ENCODE data around the gene MGAT3.
"Not testable (repeated sequence)": the region's sequence is repeated elsewhere in the genome, so short reads cannot be mapped to it uniquely, and the experiment has no call there.

Gene MGAT3

DNA sequence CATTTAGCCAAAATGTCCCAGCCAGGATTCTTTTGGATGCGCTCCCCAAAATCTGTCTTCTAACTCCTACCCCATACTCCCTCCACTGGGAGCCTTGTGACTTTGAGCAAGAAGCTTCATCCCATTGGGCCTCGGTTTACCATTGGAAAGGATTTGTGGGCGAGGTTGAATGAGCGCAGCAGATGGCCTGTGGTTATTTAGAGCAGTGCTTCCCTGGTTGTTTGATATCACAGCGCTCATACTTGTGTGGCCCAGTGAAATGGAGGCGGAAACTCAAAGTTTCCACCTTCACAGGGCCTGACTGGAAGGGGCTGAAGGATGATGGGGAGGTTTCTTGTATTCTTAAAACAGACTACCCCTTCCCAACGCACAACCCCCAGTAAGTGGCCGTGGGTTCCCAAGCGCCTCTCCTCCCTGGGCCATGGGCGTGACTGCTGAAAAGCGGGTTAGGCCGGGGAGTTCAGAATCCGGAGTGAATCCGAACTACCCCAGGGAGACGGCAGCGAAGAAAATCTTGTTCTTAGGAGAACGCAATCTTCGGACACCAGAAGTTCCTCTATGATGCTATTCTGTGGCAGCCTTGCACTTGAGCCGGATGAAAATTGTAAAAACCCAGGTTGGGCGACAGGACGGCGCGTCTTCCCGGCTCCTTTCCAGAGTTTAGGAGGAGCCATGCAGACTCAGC lies 62.3 kb downstream of the MGAT3 start:
- no peak for DNase-seq

DNA sequence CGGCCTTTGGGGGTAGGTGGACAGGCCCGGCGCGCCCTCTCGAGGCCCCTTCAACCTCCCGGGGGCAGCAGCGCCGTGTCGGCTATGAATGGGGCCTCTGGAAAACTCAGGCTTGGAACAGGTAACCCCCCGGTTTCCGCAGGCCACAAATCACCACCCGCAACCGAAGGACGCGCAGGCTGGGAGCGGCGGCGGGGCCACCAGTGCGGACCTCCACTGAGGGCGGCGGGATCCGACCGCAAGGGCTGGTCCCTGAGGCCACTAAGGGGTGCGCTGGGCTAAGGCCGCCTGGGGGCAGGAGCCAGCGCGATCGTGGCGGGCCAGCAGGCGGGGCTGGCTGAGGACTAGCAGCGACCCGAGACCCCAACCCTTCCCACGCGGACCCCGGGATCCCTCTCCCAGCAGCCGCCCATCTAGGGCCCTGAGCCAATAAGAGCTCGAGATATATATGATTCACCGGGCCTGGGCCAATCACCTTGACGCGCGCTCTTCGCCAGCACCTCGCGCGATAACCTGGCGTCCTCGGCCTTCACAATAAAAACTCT lies 62.9 kb downstream of the MGAT3 start:
- no peak for DNase-seq

DNA sequence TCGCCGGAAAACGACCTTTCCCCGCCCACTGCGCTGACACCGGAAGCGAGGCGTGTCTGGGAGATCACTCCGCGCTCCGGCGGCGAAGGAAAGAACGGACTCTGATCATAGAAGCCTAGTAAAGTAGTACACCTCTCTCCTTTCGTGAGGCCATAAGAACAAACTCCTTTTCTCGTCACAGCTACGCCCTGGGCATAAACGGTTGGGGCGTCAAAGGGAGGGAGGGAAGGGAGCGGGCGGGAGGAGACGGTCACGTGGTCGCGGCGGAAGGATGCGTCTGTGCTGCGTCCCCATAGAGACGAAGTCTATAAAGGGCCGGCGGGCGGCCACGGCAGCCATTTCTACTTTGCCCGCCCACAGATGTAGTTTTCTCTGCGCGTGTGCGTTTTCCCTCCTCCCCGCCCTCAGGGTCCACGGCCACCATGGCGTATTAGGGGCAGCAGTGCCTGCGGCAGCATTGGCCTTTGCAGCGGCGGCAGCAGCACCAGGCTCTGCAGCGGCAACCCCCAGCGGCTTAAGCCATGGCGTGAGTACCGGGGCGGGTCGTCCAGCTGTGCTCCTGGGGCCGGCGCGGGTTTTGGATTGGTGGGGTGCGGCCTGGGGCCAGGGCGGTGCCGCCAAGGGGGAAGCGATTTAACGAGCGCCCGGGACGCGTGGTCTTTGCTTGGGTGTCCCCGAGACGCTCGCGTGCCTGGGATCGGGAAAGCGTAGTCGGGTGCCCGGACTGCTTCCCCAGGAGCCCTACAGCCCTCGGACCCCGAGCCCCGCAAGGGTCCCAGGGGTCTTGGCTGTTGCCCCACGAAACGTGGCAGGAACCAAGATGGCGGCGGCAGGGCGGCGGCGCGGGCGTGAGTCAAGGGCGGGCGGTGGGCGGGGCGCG lies 63.7 kb downstream of the MGAT3 start, which contains the start of gene ATF4:
TSS of gene ATF4 (plus strand) at position 337 of the 880 bp plus-strand sequence. CDS start 884 bp downstream, outside the sequence.
- DNase-seq, result peak; percentile 95

DNA sequence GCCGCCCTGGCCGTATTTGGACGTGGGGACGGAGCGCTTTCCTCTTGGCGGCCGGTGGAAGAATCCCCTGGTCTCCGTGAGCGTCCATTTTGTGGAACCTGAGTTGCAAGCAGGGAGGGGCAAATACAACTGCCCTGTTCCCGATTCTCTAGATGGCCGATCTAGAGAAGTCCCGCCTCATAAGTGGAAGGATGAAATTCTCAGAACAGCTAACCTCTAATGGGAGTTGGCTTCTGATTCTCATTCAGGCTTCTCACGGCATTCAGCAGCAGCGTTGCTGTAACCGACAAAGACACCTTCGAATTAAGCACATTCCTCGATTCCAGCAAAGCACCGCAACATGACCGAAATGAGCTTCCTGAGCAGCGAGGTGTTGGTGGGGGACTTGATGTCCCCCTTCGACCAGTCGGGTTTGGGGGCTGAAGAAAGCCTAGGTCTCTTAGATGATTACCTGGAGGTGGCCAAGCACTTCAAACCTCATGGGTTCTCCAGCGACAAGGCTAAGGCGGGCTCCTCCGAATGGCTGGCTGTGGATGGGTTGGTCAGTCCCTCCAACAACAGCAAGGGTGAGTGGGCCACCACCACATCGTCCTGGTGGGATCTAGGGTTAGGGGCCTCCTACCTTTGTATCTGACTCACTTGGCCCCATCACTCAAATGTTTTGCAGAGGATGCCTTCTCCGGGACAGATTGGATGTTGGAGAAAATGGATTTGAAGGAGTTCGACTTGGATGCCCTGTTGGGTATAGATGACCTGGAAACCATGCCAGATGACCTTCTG lies 64.5 kb downstream of the MGAT3 start:
- not testable (repeated sequence) for DNase-seq

DNA sequence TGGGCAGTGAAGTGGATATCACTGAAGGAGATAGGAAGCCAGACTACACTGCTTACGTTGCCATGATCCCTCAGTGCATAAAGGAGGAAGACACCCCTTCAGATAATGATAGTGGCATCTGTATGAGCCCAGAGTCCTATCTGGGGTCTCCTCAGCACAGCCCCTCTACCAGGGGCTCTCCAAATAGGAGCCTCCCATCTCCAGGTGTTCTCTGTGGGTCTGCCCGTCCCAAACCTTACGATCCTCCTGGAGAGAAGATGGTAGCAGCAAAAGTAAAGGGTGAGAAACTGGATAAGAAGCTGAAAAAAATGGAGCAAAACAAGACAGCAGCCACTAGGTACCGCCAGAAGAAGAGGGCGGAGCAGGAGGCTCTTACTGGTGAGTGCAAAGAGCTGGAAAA lies 65.3 kb downstream of the MGAT3 start:
- DNase-seq, result not testable (repeated sequence)

DNA sequence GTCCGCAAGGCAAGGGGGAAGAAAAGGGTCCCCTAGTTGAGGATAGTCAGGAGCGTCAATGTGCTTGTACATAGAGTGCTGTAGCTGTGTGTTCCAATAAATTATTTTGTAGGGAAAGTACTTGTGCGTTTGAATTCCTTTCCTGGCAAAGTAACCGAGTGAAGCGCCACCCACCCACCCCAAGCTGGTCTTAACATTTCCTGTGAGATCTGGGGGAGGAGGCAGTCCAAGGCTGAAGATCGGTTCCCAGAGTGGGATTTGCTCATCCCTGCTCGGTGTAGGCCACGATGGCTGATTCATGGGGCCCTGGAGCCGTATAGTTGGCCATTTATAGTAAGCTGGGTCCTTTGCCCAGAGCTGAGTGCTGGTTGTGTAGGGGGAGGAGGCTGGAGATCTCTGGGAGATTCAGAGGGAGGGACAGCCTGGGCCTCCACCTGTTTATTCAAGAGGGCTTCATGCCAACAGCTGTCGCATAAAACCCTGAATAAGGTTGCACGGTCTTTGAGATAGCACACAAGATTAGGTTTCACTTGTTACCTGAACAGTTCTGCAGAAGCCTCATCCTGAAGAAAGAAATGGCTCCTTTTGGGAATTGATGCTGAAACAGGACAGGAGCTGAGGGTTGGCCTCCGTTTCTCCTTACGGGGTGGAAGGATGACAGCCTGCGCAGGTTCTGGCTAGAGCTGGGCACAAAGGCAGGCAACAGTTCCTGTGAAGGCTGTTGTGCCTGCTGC lies 65.9 kb downstream of the MGAT3 start:
- DNase-seq, result no peak

DNA sequence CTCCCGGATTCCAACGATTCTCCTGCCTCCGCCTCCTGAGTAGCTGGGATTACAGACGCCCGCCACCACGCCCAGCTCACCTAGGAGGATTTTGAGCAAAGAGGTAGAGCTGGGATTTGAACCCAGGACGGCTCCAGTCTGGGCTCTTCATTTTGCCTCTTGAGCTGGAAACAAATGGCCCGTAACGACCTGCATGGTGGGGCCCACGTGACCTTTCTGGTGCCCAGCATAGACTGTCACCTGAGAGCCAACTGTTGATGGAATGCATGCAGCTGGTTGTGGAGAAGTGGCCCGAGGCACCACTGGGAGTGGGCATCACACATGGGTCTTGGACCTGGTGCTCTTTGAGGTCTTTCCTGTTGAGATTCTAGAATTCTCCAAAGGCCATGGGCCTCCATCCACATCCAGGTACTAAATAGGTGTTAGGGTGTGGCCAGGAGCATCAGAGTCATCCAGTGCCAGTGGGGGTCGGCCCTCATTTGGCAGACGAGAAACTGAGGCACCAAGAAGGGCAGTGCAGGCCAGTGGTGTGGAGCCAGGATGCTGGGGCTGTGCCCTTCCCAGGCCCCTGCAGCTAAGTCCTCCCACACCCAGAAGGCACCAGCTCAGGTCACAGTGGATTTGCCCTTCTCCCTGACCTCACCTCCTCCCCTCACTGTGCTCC lies 67.4 kb downstream of the MGAT3 start:
- no peak for DNase-seq

DNA sequence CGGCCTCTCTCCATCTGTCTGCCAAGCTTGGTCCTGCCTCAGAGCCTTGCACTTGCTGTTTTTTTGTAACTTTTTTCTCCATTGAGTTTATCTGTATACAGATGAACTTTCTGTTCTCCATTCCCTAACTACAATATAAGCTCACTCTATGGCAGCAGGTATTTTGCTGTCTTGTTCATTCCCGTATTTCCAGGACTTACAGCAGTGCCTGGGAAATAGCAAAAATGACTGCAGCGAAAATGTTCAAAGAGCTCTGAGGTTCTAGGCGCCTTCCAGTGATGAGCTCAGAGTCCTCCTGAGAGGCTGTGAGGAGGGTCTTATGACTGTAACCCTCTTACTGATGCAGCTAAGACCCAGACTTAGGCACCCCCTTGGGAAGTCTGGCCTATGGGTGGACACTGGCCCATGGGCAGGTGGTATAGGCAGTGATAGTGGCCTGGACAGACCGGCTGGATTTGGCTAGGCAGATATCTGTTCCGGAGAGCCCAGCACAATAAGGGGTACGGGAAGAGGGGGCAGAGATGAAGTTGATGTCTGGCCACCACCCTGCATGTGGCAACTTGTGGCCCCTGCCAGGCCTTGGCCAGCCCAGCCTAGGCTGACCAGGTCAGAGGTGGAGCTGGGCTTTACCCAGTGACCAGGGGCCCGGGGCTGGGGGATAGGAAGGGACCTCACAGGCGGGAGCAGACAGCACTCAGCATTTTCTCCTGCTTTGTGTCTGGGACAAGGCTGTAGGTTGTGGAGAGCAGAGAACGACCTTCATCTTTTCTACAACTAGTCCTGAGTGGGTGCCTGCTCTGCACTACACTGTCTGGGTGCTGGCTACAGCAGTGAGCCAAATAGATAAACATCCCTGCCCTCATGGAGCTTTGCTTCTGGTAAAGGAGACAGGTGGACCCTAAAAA lies 68.2 kb downstream of the MGAT3 start:
- no peak for DNase-seq

DNA sequence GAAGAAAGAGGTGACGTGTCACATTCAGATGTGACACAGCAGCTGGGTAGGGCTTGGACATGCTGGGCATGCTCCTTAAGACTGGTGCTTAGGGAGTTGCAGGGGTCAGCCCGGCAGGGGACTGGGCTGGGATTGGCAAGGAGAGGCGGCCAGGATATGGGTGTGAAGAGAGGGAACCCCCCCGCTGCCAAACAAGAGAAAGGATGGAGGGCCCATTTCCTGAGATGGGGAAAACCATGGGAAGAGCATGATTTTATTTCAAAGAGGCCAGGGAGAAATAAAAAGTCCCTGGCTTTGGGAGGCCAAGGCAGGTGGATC lies 68.8 kb downstream of the MGAT3 start:
- DNase-seq, result no peak

DNA sequence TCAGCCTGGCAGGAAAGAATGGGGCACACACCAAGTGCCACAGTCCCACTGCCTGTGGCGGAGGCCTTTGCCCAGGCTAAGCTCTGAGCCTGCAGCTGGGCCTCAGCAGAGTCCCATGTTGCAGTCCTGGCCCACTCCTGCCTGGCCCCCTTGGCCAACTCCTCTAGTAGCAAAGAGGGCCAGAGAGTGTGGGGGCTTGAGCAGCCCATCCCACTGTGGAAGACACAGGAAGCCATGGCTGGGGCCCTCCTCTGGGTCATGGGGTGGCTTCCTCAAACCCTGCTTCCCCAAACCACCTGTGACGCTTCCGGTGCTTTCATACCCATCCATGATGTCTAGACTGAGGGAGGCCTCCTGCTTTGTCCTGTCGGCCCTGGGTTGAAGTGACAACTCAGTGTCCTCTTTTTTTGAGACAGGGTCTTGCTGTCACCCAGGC lies 69.9 kb downstream of the MGAT3 start:
- DNase-seq, result no peak

DNA sequence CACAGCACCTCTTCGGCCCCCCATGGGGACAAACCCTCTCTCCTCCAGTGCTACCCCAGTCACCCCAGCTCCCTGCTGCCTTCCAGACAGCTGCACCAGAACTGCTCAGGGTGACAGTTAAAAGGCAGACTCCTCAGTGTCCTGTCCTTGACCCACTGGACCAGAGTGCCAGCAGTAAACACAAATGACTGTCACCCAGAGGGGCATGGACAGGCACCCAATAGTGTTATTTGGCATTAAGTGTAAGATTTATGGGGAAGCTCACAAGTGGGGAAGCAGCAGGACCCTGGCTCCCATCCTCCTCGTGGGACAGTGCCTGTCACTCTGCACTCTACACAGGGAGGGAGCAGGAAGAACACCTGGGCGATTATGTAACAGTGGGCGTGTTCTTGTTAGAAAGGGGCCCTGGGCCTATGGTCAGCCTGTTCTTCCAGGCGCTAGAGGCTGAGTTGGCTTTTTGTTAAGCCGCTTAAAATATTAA lies 70.7 kb downstream of the MGAT3 start:
- no peak for DNase-seq

DNA sequence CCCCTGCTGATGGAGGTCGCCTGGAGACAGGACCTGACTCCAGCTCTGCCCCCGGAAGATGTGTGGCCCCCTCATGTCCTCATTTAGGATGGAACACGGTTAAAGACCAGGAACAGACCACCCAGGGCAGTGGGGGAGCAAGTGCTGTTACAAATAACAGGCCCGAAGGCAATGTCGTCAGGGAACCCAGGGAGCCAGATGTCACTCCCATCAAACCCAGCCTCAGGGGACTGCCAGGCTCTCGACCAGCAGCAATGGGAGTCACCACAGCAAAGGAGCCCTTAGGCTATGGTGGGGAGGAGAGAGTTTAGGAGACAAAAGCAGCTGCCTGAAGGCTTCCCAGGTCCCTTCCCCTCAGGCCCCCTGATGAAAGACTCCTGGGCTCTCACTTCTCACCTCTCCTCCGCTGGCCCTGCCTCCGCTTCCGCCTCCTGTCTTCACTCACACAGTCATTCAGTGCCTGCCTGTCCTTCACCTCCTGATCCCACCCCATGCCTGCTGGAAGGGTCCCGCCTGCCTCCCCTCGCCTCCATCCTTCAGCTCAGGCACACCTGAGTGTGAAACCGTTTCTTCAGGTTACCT lies 71.4 kb downstream of the MGAT3 start:
- DNase-seq, result no peak

DNA sequence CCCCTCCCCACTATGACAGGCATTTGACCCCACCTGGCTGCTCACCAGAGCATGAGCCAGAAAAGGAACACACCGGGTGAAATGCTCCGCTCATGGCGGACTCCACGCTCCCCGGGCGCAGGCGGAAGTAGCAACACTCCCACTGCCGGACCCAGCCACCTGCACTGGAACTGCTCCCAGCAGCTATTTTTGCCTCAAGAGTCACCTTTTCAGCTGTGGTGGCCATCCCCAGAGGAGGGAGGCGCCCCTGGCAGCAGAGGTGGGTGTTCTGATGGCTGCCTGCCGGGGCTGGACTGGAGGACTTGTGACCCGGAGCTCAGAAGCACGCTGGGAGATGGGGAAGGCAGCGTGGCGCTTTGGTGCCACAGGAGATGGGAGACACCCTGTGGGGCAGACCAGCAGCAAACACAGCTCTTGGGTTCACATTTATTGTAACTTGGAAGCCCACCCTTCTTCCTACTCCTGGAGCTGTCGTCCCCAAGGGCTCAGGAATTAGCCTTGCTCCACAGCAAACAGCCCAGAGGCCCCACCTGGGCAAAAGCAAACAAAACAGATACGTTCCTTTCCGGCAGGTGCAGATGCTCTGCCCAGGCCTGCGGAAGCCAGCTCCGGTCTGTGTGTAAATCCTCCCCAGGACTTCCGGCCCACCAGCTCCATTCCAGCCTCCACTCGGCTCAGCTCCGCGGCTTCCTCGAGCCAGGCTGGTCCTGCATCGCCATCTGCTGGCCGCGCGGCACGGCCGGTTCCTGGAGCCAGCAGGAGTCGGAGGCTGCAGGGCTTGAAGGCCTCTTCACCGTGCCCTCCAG lies 72.1 kb downstream of the MGAT3 start:
- DNase-seq, result peak; percentile 89

DNA sequence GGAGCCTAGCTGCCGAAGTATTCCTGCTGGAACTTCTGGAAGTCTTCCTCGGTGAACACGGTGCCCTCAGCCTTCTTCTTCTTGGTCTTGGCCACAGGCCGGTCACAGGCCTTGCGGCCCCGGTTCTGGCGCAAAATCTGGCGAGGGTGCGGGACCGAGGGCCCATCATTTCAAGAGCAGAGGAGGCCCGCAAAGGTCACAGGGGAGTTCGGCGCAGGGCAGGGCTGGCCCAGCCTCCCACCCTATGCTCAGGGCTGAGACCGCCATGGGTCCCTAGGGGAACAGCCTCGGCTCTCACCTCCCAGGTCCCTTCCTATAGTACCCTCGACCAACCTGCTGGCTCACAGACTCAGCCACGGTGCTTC lies 72.7 kb downstream of the MGAT3 start:
- no peak for DNase-seq

DNA sequence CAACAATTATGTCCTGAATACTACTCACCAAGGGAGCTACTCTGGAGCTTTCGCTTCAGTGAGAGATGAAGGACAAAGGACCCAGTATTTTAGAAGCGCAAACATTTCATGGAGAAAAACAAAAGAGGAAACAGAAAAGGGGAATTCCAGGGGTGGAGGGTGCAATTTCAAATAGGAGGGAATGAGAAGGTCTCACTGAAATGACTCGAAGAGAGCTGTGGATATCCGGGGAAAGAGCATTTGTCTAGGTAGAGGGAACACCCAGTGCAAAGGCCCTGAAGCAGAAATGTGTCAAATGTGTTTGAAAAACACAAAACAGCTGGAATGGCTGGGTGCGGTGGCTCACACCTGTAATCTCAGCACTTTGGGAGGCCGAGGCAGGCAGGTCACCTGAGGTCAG lies 73.3 kb downstream of the MGAT3 start:
- no peak for DNase-seq

DNA sequence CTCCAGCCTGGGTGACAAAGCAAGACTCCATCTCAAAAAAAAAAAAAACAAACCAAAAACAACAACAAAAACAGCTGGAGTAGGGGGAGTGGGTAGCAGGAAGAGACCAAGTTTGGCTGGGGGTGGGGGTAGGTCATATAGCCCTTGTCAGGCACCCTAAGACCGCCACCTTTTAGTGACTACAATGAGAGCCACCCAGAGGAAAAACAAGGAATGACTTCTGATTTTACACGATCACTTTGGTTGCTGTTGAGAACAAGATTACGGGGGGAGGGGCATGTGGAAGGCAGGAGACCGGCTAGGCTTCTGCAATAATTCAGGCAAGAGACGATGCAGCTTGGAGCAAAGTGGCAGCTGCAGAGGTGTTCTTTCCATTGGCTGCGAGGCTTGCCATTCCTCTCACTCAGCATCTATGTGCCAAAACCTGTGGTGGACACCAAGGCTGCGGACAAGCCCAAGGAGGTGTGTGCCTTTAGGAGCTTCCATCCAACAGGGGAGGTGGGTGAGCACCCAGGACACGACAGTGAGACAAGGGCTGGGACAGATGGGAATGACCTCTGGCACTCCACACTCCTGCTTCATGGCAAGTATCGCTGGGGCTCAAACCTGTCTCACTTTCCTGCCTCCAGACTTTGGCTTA lies 74.0 kb downstream of the MGAT3 start:
- DNase-seq, result no peak

DNA sequence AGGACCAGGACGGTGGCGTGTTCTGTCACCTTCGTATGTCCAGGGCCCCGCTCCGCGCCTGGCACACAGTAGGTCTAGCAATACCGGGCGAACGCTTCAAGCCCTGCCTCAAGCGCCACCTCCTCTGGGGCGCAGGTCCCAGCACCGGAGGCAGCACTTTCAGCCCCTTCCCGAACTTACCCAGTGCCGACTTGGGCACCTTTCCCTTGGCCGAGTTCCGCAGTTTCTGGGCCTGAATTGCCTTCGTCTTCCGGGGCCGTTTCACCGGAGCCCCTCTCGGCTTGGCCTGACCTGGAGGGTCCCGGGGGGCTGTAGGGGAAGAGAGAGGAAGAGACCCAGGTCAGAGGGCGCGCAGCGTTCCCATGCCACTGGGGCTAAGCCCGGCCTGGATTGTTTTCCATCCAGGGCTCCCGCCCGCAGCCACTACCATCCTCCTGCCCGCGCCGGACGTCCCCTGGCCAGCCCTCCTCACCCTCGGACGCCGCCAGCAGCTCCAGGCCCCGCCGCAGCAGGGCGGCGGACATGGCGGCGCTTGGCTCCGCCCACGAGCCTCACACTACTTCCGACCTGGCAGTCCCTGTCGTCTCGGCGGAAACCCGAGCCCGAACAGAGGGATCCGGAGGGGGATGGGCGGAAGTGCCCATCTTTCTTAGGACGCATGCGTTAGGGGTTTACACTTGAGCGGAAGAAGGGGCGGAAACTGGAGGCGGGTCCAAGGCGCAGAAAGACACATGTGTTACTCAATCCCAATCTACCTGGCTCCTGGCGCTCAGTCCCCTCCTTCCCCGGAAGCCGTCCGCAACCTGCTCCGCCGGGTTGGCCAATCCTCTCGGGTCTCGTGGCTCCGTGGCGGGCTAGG lies 75.6 kb downstream of the MGAT3 start, which contains the start of gene RPS19BP1:
TSS of gene RPS19BP1 (minus strand) at position 534 of the 859 bp plus-strand sequence. CDS start at position 524, 10 bp downstream.
- DNase-seq, result peak; percentile 98

DNA sequence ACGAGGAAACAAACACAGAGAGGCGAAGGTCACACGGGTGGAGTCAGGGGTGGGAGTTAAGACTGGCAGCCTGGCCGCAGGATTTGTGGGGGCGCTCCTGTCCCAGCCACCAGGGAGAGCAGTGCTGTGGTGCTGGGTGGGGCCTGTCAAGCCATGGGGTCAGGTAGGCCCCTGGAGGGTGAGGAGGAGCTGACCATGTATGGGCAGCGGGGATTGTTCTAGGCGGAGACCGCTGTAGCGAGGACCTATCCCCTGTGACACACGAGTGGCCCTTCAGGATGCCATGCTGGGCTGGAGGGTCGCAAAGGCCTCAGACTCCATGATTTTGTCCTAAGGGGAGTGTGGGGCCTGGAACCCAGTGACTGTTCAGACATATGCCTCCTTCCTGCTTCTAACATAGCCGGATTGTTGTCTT lies 77.3 kb downstream of the MGAT3 start:
- no peak for DNase-seq

Measured in effector CD4-positive, alpha-beta T cell (primary cell).